T-helper 1 cell treated with Interleukin-12 subunit alpha and Interleukin-12 subunit beta and Interleukin-4 antibody, amounts not matched to agents 30 ng/mL and 1 ng/mL, for 36 hours (primary cell): ENCODE measurements around the gene ZNF846. TPM values are rescaled to one million over a fixed set of nuclear protein-coding genes. Genes with fewer than 3 reads are reported as not detected.

Source experiments
- total RNA-seq: library from RNA; stranded (reverse); gene quantifications from 2 replicates; pipeline ENCODE4 v1.2.3, GENCODE V29; 2022

Gene ZNF846
- total RNA-seq, 1 donor from 2014 or later: 3.7 TPM

Other genes starting within 250 kb of the ZNF846 start
- gene ZNF426, start 230.1 kb downstream of the ZNF846 start, total RNA-seq: 11.3 and 12.8 TPM in 2 replicates
- gene ZNF121, start 184.2 kb downstream of the ZNF846 start, total RNA-seq: 46.7 and 47.9 TPM in 2 replicates
- 32.7 and 32.9 TPM in 2 replicates for gene ZNF561, start 147.5 kb downstream of the ZNF846 start, total RNA-seq
- gene ZNF562, start 93.6 kb downstream of the ZNF846 start, total RNA-seq: 12.0 and 14.5 TPM in 2 replicates
- 16.2 and 19.0 TPM in 2 replicates for gene FBXL12, start 50.3 kb upstream of the ZNF846 start, total RNA-seq
- gene UBL5, start 59.2 kb upstream of the ZNF846 start, total RNA-seq: 381 and 389 TPM in 2 replicates
- gene PIN1, start 66.6 kb upstream of the ZNF846 start, total RNA-seq: 98.0 and 102 TPM in 2 replicates
- 11.0 and 11.4 TPM in 2 replicates for gene OLFM2, start 167.8 kb upstream of the ZNF846 start, total RNA-seq
- 0.05 and 0.07 TPM in 2 replicates for gene COL5A3, start 241.8 kb upstream of the ZNF846 start, total RNA-seq
- gene RDH8, start 244.7 kb upstream of the ZNF846 start, total RNA-seq: not detected in 2 replicates